Natural killer cell (primary cell): ENCODE measurements around the gene SORBS1. TPM values are rescaled to one million over a fixed set of nuclear protein-coding genes. Genes with fewer than 3 reads are reported as not detected.

ENCODE experiments used
- ATAC-seq, 3 donors: fragments of 150-1000 bp in 2 of 3; fragments of 200-7000 bp in 1 of 3; cut with Tn5 transposase; 1 replicate in 1 of 3; 2 replicates in 2 of 3; pipeline ENCODE4 v1.10.0; 2021; ENCODE audit warnings: mild to moderate bottlenecking in 2 of 3, moderate library complexity in 2 of 3
- DNase-seq, 2 donors: peaks; one replicate each; pipeline versions ENCODE4 v3.0.0 to v3.0.0-alpha.2; 2013 to 2021; ENCODE audit warnings: mixed read lengths in 1 of 2
- H3K27ac ChIP-seq: one replicate; pipeline ENCODE4 v1.5.1; 2013; ENCODE audit warnings: mild to moderate bottlenecking, low read length
- H3K27me3 ChIP-seq: one replicate; pipeline ENCODE4 v1.6.1; 2013; ENCODE audit warnings: low read length; ENCODE audit not compliant: control insufficient read depth, insufficient read depth
- H3K36me3 ChIP-seq: one replicate; pipeline ENCODE4 v1.6.1; 2013; ENCODE audit warnings: low read length; ENCODE audit not compliant: control insufficient read depth, insufficient read depth
- H3K4me1 ChIP-seq: one replicate; pipeline ENCODE4 v1.6.1; 2013; ENCODE audit warnings: low read length; ENCODE audit not compliant: control insufficient read depth, insufficient read depth
- H3K4me3 ChIP-seq: one replicate; pipeline ENCODE4 v1.5.1; 2013; ENCODE audit warnings: low read length
- H3K9me3 ChIP-seq: one replicate; pipeline ENCODE4 v1.6.1; 2013; ENCODE audit warnings: low read length; ENCODE audit not compliant: control insufficient read depth, insufficient read depth
- H3K27ac Mint-ChIP-seq, 2 donors: one replicate each; pipeline ENCODE4 v1.8.0; 2022; ENCODE audit warnings: mild to moderate bottlenecking in 2 of 2, mixed read lengths in 2 of 2, moderate library complexity in 1 of 2
- H3K27me3 Mint-ChIP-seq, 2 donors: one replicate each; pipeline ENCODE4 v1.8.0; 2022; ENCODE audit warnings: low read depth in 2 of 2, mixed read lengths in 2 of 2
- H3K36me3 Mint-ChIP-seq: one replicate; pipeline ENCODE4 v1.8.0; 2022; ENCODE audit warnings: mixed read lengths
- H3K4me1 Mint-ChIP-seq, 2 donors: one replicate each; pipeline ENCODE4 v1.8.0; 2022; ENCODE audit warnings: mixed read lengths in 2 of 2
- H3K4me3 Mint-ChIP-seq: one replicate; pipeline ENCODE4 v1.8.0; 2022; ENCODE audit warnings: mild to moderate bottlenecking, moderate library complexity, mixed read lengths
- H3K9me3 Mint-ChIP-seq, 2 donors: one replicate each; pipeline ENCODE4 v1.8.0; 2022; ENCODE audit warnings: mixed read lengths in 2 of 2
- CTCF ChIP-seq: fragments of 200-600 bp; IDR thresholded peaks from one replicate; pipeline ENCODE4 v1.8.0; 2022; ENCODE audit warnings: antibody characterized with exemption
- WGBS: methylation state at CpG from one replicate; pipeline ENCODE4 v1.1.7; 2013; ENCODE audit warnings: missing lambda C conversion rate; ENCODE audit not compliant: insufficient coverage; 5-methylcytosine and 5-hydroxymethylcytosine counted together
- intact Hi-C: fragments of 100-400 bp; cut with micrococcal nuclease; formaldehyde crosslinking; loops from one replicate; pipeline ENCODE4 v1.14.2; 2022
- total RNA-seq, 4 donors: library from RNA; stranded (reverse); fragments of 120-200 nt in 1 of 4; gene quantifications; one replicate each; pipeline versions ENCODE4 v1.2.3 to v1.2.4, GENCODE V29; 2013 to 2022

The SORBS1 gene
- total RNA-seq, 3 donors from 2014 or later (not counting 1 experiment from before 2014, with no cell fraction given) = 2.4 to 5.4 (median 2.8) TPM

GRCh38 chr10:95501203-95502094 is 59.7 kb downstream of the SORBS1 start:
- intact Hi-C loops = no loop called here
- ATAC-seq = no peak

DNA sequence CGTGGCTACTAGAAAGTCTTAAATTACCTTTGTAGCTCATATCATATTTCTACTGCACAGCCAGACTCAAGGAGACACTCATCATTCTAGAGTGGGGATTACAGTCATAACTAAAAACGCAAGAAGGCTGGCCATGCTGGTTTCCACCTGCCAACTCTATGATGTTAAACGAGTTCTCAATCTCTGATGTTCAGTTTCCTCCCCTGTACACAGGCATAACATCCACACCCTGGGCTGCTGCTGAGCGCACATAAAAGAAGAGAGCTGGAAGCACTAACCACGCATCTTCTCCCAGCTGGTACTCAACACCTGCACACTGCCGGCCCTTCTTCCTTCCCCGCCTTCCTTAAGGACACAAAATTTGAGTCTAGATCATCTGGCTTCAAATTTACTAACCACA is 60.5 kb downstream of the SORBS1 start:
- Histone ChIP-seq H3K27me3 (no peaks in the 10 kb centered on the region), H3K9me3 (no peaks in the 10 kb centered on the region), H3K27ac (no peak overlapping the region), H3K36me3 (no peaks in the 10 kb centered on the region), H3K4me1 (no peaks in the 10 kb centered on the region), H3K4me3 (no peak overlapping the region)
- Mint-ChIP-seq H3K9me3 (no peaks in the 10 kb centered on the region), H3K4me3 (no peak overlapping the region), H3K27me3 (peaks cover 0 to 15% of the 10 kb centered on the region in 2 donors), H3K36me3 (no peaks in the 10 kb centered on the region), H3K4me1 (no peaks in the 10 kb centered on the region), H3K27ac (no peak overlapping the region)
- ATAC-seq = peak in 1 of 3 donors; percentile 11
- DNase-seq = no peak
- intact Hi-C loops = no loop called here
- TF ChIP-seq CTCF = no peak
- WGBS = 73% methylated on average over 7 of the region's 7 CpGs

More at GRCh38 chr10:95501203-95502094, 59.7 kb downstream of the SORBS1 start:
- H3K27ac ChIP-seq = no peak overlapping the region
- Mint-ChIP-seq H3K27me3 (peaks cover 0 to 14% of the 10 kb centered on the region in 2 donors), H3K4me3 (no peak overlapping the region), H3K27ac (no peak overlapping the region), H3K4me1 (no peaks in the 10 kb centered on the region), H3K36me3 (no peaks in the 10 kb centered on the region), H3K9me3 (no peaks in the 10 kb centered on the region)
- no peaks in the 10 kb centered on the region for H3K36me3 ChIP-seq
- 66% methylated on average over 10 of the region's 10 CpGs for WGBS
- H3K9me3 ChIP-seq = no peaks in the 10 kb centered on the region
- DNase-seq = no peak
- no peak for TF ChIP-seq CTCF
- no peaks in the 10 kb centered on the region for H3K27me3 ChIP-seq
- H3K4me1 ChIP-seq = no peaks in the 10 kb centered on the region
- no peak overlapping the region for H3K4me3 ChIP-seq

DNA sequence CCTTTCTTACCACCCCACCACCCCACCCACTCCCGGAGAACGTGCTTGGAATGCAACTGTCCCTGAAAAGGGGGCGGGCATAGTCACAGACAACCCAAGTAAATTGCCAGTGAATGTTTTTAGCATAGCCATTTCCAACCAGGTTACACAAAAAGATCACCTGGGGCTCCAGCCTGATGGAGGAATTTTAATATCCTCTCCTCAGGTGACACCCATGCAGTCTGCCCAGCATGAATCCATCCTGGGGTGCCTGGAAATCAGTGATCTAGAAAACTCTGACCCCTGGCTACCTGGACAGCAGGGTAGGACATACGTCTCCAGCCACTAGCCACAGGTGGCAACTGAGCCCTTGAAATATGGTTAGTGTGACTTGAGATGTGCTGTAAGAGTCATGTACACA is 61.1 kb downstream of the SORBS1 start:
- WGBS = 81% methylated on average over 4 of the region's 4 CpGs
- intact Hi-C loops = no loop called here
- no peak for TF ChIP-seq CTCF

More for the DNA sequence above, 61.1 kb downstream of the SORBS1 start:
- H3K27me3 ChIP-seq = no peaks in the 10 kb centered on the region
- Mint-ChIP-seq H3K27me3 (peaks cover 0 to 15% of the 10 kb centered on the region in 2 donors), H3K36me3 (no peaks in the 10 kb centered on the region), H3K4me1 (no peaks in the 10 kb centered on the region), H3K4me3 (no peak overlapping the region), H3K27ac (no peak overlapping the region), H3K9me3 (no peaks in the 10 kb centered on the region)
- no peak for ATAC-seq
- H3K36me3 ChIP-seq = no peaks in the 10 kb centered on the region
- DNase-seq = no peak
- no peak overlapping the region for H3K27ac ChIP-seq
- H3K4me1 ChIP-seq = no peaks in the 10 kb centered on the region
- H3K9me3 ChIP-seq = no peaks in the 10 kb centered on the region
- H3K4me3 ChIP-seq = no peak overlapping the region
